ENCODE data around the gene KRT6A.

The KRT6A gene

GRCh38 chr12:52493172-52493571, at the start of gene KRT6A:
Gene KRT6A (minus strand): TSS chr12:52493257. CDS start chr12:52493188, 69 bp downstream.
- Histone ChIP-seq H3K27ac (ENCODE audit: low read length) (no peak within 1 kb of the TSS), H3K27me3 (replicated peaks; ENCODE audit: insufficient read depth, low read length) (peaks cover 37% of the 10 kb centered on the region), H3F3A (ENCODE audit: insufficient read depth, low read length) (no peaks in the 10 kb centered on the region), H3K4me1 (ENCODE audit: low read length) (no peaks in the 10 kb centered on the region), H3K9me3 (replicated peaks; ENCODE audit: insufficient read depth, low read length) (no peaks in the 10 kb centered on the region), H3K9me2 (replicated peaks; ENCODE audit: insufficient read depth, low read length) (no peaks in the 10 kb centered on the region), H3K4me3 (ENCODE audit: low read length) (no peak within 1 kb of the TSS), H3K79me2 (ENCODE audit: low read length) (no peaks in the 10 kb centered on the region), H2AFZ (ENCODE audit: low read length) (no peak within 1 kb of the TSS), H4K20me1 (ENCODE audit: insufficient read depth, low read length) (no peaks in the 10 kb centered on the region), H3K4me2 (ENCODE audit: low read depth, low read length) (no peak within 1 kb of the TSS), H3K36me3 (replicated peaks; ENCODE audit: insufficient read depth, low read length) (no peaks in the 10 kb centered on the region), H3K9ac (ENCODE audit: low read length) (no peak within 1 kb of the TSS)
- no peak for DNase-seq
- TF ChIP-seq EZH2phosphoT487 (IDR thresholded peaks at IDR 0.05; ENCODE audit: low read length) = no peak
- TF ChIP-seq EZH2 (optimal IDR thresholded peaks at IDR 0.05; ENCODE audit: low read depth, low read length) = no peak
- no peak for TF ChIP-seq CTCF (IDR thresholded peaks at IDR 0.05; ENCODE audit: low read length)

- Histone ChIP-seq H3K4me1 (ENCODE audit: low read length) (no peaks in the 10 kb centered on the region), H3K9me3 (replicated peaks; ENCODE audit: insufficient read depth, low read length) (no peaks in the 10 kb centered on the region), H3K79me2 (ENCODE audit: low read length) (no peaks in the 10 kb centered on the region), H4K20me1 (ENCODE audit: insufficient read depth, low read length) (no peaks in the 10 kb centered on the region), H3K27ac (ENCODE audit: low read length) (no peak overlapping the region), H3K36me3 (replicated peaks; ENCODE audit: insufficient read depth, low read length) (no peaks in the 10 kb centered on the region), H3K4me3 (ENCODE audit: low read length) (no peak overlapping the region), H2AFZ (ENCODE audit: low read length) (no peak overlapping the region), H3K9me2 (replicated peaks; ENCODE audit: insufficient read depth, low read length) (no peaks in the 10 kb centered on the region), H3K9ac (ENCODE audit: low read length) (no peak overlapping the region), H3K27me3 (replicated peaks; ENCODE audit: insufficient read depth, low read length) (peaks cover 44% of the 10 kb centered on the region), H3F3A (ENCODE audit: insufficient read depth, low read length) (no peaks in the 10 kb centered on the region), H3K4me2 (ENCODE audit: low read depth, low read length) (no peak overlapping the region)
- no peak for TF ChIP-seq EZH2 (optimal IDR thresholded peaks at IDR 0.05; ENCODE audit: low read depth, low read length)
- TF ChIP-seq EZH2phosphoT487 (IDR thresholded peaks at IDR 0.05; ENCODE audit: low read length) = no peak
- no peak for TF ChIP-seq CTCF (IDR thresholded peaks at IDR 0.05; ENCODE audit: low read length)
- no peak for DNase-seq
These were observed 49.1 kb upstream of the KRT6A start for GRCh38 chr12:52542157-52542556.

GRCh38 chr12:52541709-52542108, 48.7 kb upstream of the KRT6A start:
- H3K4me1 ChIP-seq (ENCODE audit: low read length) = no peaks in the 10 kb centered on the region

More at GRCh38 chr12:52541709-52542108, 48.7 kb upstream of the KRT6A start:
- no peaks in the 10 kb centered on the region for H4K20me1 ChIP-seq (ENCODE audit: insufficient read depth, low read length)
- H3K4me3 ChIP-seq (ENCODE audit: low read length) = no peak overlapping the region
- no peak overlapping the region for H2AFZ ChIP-seq (ENCODE audit: low read length)
- H3F3A ChIP-seq (ENCODE audit: insufficient read depth, low read length) = no peaks in the 10 kb centered on the region
- no peak for TF ChIP-seq CTCF (IDR thresholded peaks at IDR 0.05; ENCODE audit: low read length)
- TF ChIP-seq EZH2phosphoT487 (IDR thresholded peaks at IDR 0.05; ENCODE audit: low read length) = no peak
- no peak for TF ChIP-seq EZH2 (optimal IDR thresholded peaks at IDR 0.05; ENCODE audit: low read depth, low read length)
- no peak overlapping the region for H3K27ac ChIP-seq (ENCODE audit: low read length)
- no peaks in the 10 kb centered on the region for H3K36me3 ChIP-seq (replicated peaks; ENCODE audit: insufficient read depth, low read length)
- no peak overlapping the region for H3K9ac ChIP-seq (ENCODE audit: low read length)
- no peak overlapping the region for H3K4me2 ChIP-seq (ENCODE audit: low read depth, low read length)
- H3K27me3 ChIP-seq (replicated peaks; ENCODE audit: insufficient read depth, low read length) = peaks cover 40% of the 10 kb centered on the region
- H3K9me3 ChIP-seq (replicated peaks; ENCODE audit: insufficient read depth, low read length) = no peaks in the 10 kb centered on the region
- no peaks in the 10 kb centered on the region for H3K9me2 ChIP-seq (replicated peaks; ENCODE audit: insufficient read depth, low read length)
- no peak for DNase-seq
- no peaks in the 10 kb centered on the region for H3K79me2 ChIP-seq (ENCODE audit: low read length)

All from MM.1S (cell line).